HT1080 (cell line): ENCODE data around the gene MYO7A. TPM values are rescaled to one million over a fixed set of nuclear protein-coding genes. Genes with fewer than 3 reads are reported as not detected.
A peak's percentile ranks its signal among the peaks of the same experiment; 100 is the strongest.

Source experiments
- DNase-seq: peaks from one replicate; pipeline ENCODE4 v3.0.0-alpha.2; 2015; ENCODE audit warnings: low read depth
- polyA plus RNA-seq, 2 experiments: library from polyadenylated mRNA; depleted of rRNA; stranded (reverse); fragments of >200 nt; gene quantifications; 2 replicates each; pipeline ENCODE4 v1.2.3, GENCODE V29; 2015
- total RNA-seq: library from RNA; depleted of rRNA; stranded (reverse); fragments of >200 nt; shearing (Covaris generic); gene quantifications from 2 replicates; pipeline ENCODE4 v1.2.3, GENCODE V29; 2014; rRNA removed

The MYO7A gene
- 0.37 and 0.51 TPM in 2 replicates for total RNA-seq
- polyA plus RNA-seq (2015; cell fraction: cytosol; rRNA removed), result 0.33 and 0.43 TPM in 2 replicates
- 1.3 and 1.9 TPM in 2 replicates for polyA plus RNA-seq (2015; cell fraction: nucleus; rRNA removed)

DNA sequence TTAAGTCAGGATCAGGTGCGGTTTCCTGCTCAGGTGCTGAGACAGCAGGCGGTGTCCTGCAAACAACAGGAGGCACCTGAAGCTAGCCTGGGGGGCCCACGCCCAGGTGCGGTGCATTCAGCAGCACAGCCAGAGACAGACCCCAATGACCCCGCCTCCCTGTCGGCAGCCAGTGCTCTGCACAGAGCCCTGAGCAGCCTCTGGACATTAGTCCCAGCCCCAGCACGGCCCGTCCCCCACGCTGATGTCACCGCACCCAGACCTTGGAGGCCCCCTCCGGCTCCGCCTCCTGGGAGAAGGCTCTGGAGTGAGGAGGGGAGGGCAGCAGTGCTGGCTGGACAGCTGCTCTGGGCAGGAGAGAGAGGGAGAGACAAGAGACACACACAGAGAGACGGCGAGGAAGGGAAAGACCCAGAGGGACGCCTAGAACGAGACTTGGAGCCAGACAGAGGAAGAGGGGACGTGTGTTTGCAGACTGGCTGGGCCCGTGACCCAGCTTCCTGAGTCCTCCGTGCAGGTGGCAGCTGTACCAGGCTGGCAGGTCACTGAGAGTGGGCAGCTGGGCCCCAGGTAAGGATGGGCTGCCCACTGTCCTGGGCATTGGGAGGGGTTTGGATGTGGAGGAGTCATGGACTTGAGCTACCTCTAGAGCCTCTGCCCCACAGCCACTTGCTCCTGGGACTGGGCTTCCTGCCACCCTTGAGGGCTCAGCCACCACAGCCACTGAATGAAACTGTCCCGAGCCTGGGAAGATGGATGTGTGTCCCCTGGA lies at the start of gene MYO7A:
Gene MYO7A, plus strand, starts transcription at position 327 of the 772 bp plus-strand sequence. CDS start 2,389 bp downstream, outside the sequence.
- peak; percentile 12 for DNase-seq

DNA sequence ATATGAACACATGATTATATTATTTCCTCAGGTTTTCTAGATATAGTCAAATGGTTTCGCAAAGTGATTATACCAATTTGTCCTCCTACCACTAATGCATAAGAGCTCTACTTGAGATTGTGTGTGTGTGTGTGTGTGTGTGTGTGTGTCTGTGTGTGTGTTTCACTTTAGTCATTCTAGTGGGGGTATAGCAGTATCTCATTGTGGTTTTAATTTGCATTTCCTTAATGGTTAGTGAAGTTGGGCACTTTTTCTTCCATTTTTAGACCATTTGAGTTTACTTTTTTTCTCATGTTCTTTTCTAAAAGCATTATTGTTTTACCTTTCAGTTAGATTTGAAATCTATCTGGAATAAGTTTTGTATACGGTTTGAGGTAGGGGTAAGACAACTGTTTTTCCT lies 48.4 kb upstream of the MYO7A start:
- no peak for DNase-seq

DNA sequence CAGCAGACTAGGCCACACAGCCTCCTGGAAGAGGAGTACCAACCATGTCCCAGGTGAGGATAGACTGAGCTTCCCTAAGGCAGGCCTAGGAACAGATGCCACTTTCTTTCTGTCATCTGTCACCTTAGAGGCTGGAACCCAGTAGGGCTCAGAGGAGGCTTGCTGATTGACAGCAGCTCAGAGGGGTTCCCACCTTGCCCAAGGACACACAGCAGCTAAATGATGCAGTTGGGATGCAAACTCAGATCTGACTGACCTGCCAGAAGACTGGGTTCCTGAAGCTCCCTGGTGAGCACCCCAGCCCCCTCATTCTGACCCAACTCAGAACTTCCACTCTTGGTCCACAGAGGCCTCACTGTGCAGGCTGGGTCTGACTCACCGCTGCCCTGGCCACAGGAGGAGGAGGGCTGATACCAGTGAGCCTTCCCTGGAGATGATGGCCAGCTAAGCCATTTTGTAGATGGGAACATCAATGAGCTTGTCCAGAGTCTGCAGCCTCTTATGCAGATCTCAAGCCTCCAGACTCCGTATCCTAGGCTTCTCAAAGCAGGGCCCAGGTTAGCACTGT lies 47.3 kb upstream of the MYO7A start:
- peak; percentile 40 for DNase-seq

DNA sequence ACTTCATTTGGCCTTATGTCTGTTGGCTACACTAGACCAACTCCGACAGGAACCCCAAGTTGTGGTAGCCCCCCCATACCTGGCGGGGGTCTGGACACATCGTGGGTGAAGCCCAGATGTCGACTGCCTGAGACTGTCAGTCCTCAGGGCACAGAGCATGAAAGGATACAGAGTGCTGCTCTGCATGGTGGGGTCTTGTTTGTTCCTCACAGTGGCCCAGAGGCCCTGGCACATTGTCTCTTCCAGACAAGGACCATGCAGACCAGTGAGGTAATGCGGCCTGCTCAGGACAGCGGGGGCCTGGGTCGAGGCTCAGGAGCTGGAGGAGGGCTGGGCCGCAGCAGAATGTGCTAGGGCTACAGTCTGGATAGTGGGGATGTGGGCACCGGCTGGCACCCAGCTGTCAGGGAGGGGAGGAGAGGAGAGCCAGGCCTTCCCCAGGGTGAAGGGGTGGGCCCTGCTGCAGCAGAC lies 46.6 kb upstream of the MYO7A start:
- DNase-seq, result no peak

DNA sequence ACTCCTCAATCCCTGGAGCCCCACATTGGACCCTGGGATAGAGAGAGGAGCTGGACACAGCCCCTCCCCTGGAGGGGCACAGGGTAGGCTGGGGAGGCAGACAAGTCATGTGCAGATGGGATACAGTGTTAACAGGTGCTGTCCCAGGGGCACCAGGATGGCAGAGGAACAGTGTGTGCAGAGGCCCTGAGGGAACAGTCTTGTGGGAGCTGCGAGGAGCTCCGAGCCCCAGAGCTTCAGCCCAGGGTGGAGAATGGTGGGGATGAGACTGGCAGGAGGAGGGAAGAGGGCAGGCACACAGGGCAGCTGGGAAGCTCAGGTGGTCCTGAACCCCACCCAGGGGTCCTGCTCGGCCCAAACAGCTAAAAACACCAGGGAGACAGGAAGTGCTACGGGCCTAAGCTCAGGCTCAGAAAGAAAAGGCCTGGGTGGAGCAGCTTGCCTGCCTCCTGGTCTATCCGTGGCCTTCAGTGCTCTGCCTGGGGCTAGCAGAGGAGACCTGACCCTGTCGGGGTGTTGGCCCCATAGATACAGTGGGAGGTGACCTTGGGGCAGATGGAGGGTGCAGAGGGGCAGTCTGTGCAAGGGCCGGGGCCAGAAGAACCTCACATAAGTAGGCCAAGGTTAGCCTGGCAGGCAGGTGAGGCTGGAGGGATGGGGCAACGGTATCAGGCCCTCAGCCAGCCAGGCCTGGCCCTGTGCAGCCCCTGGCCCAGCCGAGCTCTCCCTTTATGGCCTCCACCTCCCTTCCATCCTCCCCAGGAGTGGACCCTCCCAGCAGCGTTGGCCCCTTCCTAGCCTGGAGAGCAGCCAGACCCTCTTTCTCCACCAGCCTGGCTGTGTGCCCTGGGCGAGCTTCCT lies 45.8 kb upstream of the MYO7A start:
- no peak for DNase-seq

DNA sequence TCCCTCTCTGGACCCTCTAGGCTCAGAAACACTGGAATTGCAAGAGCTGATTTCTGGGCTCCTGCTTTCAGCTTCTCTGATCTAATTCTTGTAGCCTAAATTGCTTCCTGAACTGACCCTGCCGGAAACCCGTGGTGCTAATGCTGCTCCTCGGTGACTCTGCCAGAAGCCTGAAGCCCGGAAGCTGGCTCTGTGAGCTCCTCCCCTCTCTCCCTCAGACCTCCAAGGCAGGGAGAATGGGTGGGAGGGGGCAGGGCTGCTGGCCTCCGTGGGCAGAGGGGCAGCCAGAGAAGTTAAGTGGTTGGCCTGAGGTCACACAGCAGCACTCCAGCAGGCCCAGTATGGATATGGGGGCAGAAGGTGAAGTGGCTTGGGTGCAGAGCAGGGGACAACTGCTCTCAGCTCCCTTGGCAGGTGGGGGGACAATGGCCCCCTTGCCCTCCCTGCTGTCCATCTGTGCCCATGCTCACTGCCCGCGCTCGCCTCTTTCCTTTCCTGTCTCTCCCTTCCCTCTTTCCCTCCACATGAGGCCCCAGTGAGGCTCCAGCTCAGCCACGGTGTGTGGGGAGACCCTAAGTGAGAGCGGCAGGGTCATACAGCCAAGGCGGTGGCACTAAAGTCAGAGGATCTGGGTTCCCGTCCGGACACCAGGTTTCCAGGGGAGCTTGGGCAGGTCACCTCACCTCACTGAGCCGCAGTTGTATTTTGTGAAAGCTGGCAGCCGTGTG lies 45.0 kb upstream of the MYO7A start:
- no peak for DNase-seq

DNA sequence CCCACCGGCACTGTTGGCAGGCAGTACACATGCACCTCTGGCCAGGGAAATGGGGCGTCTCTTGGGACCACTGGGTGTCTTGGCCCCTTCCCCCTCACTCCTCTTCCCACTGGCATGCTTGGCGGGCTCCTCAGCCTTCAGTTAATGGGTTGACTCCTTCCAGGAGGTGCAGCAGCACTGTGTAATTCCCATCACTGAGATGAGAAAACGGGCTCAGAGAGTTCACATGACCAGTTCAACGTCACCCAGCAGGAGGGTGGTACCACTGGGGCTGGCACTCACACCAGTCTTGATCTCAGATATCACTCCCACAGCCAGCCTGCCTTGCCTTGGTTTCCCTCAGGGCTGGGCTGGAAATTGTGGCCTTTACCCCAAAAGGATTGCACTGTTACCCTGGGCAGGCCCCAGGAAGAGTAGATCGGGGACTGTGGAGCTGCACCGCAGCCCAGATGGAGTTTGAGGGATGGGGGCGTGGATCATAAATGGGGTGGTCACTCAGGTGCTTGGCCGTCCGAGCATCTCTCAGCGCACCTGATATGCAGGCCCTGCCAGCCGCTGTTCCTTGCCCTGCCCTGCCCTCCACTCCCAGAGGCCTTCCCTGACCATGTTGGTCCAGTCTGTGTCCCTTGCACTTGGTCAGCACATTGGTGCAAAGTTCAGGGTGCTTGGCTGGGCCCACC lies 44.3 kb upstream of the MYO7A start:
- DNase-seq, result no peak

DNA sequence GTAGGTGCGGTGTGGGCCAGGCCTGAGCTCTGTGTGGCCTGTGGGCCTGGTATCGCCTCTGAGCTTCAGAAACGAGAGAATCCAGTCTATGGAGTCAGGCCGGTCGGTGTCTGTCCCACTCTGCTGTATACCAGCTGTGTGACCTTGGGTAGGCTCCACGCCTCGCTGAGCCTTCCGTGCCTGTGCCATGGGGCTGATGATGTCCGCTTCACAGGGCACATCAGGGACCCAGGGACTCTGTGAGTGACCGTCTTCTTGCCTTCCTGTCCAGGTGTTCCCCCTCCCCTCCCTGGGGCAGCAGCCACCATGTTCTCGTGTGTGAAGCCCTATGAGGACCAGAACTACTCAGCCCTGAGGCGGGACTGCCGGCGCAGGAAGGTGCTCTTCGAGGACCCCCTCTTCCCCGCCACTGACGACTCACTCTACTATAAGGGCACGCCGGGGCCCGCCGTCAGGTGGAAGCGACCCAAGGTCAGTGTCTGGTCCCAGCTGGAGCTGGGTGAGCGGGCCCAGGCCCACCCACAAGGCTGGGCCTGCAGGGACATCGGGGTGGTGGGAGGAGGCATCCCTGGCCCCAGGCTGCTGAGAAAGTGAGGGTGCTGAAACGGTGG lies 43.4 kb upstream of the MYO7A start:
- DNase-seq, result no peak

DNA sequence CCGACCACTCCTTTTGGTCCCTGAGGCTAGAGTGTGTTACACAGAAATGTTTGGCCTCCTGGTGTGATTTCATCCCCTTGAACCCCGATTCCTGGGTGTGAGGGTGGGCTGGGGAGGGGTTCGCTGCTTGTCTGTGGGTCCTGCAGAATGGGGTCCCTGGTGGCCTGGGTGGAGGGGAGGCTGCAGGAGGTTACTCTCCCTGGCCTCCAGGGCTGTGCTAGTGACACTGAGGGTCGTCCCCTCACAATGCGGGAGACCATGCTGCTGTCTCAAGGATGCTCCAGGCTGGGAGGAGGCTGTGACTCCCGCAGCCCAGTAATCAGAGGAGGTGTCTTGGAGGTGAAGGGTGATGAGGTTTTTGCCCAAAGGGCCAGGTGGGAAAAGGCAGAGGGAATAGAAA lies 42.4 kb upstream of the MYO7A start:
- DNase-seq, result no peak

DNA sequence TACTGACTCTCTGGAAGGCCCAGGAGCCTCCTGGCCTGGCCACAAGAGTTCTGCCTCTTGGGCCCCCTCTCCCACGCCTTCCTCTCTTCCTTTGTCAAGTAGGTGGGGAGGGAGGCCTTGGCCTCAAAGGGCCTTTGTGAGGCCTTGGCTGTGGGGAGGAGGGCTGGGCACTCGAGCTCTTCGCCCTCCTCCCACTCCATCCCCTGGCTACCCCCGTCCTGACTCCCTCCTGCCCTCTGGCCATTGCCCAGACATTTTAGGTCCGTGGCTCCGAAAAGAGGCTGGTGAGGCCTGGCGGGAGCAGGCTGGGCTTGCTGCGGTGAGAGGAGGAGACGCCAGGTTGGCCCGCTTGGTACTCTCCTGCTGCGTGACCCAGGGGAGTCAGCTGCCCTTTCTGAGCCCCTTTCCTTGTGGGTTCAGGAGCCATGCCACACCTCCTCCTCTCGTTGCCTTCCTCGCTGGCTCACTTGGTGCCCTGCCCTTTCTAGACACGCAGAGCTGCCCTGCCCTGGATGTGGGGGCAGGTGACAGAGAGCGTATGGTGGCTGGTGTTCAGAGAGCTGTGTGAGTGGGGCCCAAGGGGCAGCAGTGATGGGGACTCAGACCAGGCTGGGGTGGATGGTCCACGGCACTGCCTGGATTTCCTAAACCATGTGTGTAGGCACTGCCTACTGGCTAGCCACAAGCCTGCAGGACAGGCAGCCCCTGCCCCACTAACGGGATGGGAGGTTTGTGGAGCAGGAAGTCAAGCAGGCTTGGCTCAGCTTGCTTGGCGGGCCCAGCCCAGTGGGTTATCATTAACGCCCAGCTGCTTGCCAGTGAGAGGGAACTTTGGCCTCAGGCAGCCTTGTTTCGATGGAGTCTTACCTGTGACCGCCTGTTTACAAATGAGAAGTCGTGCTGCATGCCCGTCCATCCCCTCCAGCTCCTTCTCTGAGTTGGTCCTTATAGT lies 41.2 kb upstream of the MYO7A start:
- DNase-seq, result no peak

DNA sequence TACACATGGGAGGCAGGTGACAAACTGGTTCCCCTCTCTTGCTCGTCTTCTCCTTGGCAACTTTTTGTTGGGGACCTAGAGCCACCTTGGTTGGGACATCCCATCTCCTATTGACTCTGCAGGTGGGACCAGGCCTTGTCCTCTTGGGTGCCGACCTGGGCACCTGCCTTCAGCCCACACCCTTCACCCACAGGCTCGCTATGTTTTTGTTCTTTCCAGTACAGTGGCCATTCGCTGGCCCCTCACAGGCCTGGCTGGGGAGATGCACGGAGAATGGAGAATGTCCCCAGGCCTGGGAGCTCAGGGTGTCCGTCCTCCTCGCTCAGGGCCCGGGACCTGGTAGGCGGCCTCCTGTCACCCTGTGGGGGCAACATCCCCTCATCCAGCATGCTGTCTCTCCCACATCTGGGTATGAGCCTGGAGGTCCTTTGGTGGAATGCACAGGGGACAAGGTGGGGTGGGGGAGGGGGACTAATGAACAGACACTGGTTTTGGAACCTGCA lies 40.3 kb upstream of the MYO7A start:
- no peak for DNase-seq

DNA sequence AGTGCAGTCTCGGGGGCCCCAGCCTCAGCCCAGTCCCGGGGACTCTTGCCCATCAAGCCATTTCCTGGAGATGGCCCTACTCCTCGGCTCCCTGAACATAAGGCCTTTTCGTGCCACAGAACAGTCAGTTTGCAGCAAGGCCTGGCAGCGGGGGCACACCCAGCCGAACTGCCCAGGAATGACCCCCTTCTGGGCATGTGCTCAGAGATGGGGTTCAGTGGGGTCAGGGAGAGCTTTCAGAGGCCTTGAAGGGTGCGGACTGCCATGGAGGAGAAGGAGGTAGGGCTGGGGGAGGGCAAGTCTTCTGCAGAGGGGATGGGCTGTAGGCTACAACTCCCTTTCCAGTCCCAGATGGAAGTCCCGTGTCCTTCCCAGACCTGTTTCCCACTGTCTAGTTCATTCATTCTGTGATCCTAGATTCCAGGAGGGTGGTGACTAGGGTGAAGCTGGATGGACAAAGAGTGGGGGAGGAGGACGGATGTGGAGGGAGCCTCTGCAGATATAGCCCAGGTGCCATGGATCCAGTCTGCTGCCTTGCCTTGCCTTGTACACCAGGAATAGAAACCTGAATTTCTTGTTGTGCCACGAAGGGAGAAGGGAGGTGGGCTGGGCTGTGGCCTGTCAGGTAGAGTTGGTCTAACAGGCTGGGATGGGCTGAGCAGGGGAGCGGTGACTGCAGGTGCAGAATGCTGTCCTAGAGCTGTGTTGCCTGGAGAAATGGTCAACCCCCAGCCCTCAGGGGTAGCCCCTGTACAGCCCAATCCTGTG lies 39.6 kb upstream of the MYO7A start:
- DNase-seq, result no peak

DNA sequence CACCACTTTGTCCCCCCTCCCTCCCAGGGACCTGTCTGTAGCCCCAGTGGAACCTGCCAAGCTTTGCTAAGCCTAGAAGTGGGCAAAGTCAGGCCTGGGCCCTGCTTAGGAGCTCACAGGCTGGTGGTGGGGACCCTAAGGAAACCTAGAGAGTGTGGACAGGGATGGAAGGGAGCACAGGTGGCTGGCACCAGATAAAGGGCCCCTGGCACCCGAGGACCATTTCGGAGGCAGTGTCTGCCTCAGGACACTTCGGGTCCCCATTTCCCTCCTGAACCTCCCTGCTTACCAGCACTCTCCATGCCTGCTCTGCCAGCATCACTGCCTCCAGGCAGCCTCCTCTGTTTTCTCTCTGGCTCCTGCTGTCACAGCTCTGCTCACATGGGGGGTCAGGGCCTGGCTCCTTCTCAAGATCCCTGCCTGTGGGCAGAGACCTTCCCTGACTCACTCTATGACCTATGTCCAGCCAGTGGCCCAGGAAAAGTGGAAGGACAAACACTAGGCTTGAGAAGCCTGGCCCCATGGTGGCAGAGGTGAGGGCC lies 39.0 kb upstream of the MYO7A start:
- DNase-seq, result no peak

DNA sequence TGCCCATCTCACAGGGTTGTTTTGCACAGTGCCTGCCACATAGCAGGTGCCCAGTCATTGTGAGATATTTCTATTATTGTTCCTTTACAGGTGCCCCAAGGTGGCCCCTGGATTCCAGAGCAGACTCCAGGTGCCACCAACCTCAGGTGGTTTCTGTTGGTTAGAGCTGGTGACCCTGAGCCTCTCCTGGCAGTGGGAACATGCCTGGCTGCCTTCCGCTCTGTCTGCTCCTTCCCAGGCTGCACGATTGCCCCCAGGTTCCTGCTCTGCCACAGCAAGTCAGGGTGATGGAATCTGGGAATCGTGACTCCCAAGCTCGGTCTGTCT lies 38.0 kb upstream of the MYO7A start:
- no peak for DNase-seq

DNA sequence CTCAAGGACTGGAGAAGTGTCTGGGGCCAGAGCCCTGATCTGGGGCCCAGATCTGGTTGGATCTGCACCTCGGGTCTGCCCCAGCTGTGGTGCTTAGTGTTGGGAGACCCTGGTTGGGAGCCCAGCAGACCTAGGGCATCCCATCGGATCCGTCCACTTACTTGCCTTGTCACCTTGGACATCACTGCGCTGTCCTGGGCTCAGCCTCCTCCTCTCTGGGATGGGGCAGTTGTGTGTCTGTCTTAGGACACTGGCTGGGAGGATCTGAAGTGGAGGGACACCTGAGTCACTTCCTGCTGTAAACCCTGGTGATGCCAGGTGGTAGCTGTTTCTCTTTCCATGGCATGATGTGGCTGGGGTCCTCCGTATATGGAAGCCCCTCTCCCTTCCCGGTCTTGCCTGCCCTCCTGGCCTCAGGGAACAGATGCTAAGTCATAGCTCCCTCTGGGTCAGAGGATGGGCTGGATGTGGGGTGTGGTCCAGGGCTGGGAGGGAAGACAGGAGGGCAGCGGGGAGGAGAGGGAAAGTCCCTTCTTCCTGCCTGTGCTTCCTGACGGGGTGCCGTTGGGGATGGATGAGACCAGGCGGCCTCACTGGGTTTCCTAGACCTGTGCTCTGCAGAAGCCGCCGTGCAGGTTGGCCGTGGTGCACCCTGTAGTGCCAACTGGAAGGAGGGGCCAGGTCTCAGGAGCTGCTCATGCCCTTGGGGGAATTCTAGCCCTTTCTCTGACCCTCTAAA lies 37.5 kb upstream of the MYO7A start:
- no peak for DNase-seq

DNA sequence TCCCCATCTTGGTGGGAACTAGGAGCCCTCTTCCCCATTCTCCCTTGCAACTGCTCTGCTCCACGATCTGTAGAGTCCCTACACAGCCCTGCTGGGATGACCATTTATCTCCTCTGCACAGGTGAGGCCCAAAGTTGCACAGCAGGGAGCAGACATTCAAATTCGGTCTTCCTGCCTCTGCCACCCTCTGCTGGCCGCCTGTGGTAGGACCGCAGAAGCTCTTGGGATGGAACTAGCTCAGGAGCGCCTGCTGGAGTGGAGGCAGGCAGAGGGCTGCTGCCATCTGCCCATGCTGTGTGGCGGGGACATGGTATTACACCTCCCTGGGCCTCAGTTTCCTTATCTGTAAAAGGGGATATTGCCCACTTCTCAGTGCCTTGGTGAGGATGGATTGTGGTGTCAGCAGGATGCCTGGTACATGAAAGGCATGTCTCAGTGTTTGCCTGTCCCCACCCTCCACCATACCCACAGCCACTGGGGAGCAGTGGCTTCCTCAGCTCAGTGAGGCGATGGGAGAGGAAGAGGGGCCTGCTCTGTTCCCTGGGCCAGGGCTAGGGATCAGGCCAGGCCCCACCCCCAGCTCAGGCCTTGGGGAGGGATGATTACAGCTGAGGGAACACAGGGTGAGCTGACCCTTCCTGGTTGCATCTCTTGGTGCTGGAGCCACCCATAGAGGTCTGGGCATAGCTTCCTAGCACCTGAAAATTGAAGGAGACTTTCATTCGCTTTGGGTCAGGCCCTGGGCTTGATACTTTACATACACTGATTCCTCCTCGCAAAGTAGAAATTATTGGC lies 36.7 kb upstream of the MYO7A start:
- DNase-seq, result peak; percentile 67
